GM13977 (cell line): ENCODE results near the gene MBNL1.

Experiments used
- DNase-seq: peaks from one replicate; pipeline ENCODE4 v3.0.0; 2012; ENCODE audit warnings: low spot score
- CTCF ChIP-seq: IDR thresholded peaks from 2 replicates; pipeline ENCODE4 v1.5.1; 2012; ENCODE audit warnings: mild to moderate bottlenecking, control low read depth; ENCODE audit not compliant: insufficient read depth; ENCODE audit errors: extremely low read depth, missing control alignments
- in situ Hi-C: fragments of 300-500 bp; cut with MboI; formaldehyde crosslinking; loops from one replicate; pipeline ENCODE4 v1.12.0; 2022; ENCODE audit warnings: low sequenced_read_pairs, low pct_unique_long_range_greater_than_20kb, mixed read lengths, inconsistent platforms; ENCODE audit not compliant: unreplicated experiment

The MBNL1 gene

GRCh38 chr3:152278756-152279427 is 10.2 kb downstream of the MBNL1 start:
- no peak for TF ChIP-seq CTCF
- in situ Hi-C loops, result no loop called here
- DNase-seq, result no peak

GRCh38 chr3:152279479-152279878 is 10.8 kb downstream of the MBNL1 start:
- no peak for DNase-seq
- in situ Hi-C loops, result no loop called here
- TF ChIP-seq CTCF, result no peak

- in situ Hi-C loops, result no loop called here
Observed at GRCh38 chr3:152280539-152280938, 11.8 kb downstream of the MBNL1 start.

GRCh38 chr3:152281133-152281713 is 12.5 kb downstream of the MBNL1 start:
- no peak for DNase-seq
- in situ Hi-C loops, result no loop called here
- TF ChIP-seq CTCF, result no peak

More at GRCh38 chr3:152280539-152280938, 11.8 kb downstream of the MBNL1 start:
- no peak for DNase-seq
- TF ChIP-seq CTCF, result no peak

- no peak for TF ChIP-seq CTCF
- no peak for DNase-seq
- in situ Hi-C loops, result no loop called here
Observed at GRCh38 chr3:152282813-152283212, 14.1 kb downstream of the MBNL1 start.

- in situ Hi-C loops, result no loop called here
- TF ChIP-seq CTCF, result no peak
- DNase-seq, result no peak
Observed at GRCh38 chr3:152283492-152284381, 15.0 kb downstream of the MBNL1 start.
